D341Med (cell line): Measurements from ENCODE around the gene EPHA3.
"Not testable (repeated sequence)": the region's sequence is repeated elsewhere in the genome, so short reads cannot be mapped to it uniquely, and the experiment has no call there.

ENCODE experiments used
- DNase-seq: peaks from one replicate; pipeline ENCODE4 v3.0.0; 2012; ENCODE audit warnings: low spot score

EPHA3 gene

DNA sequence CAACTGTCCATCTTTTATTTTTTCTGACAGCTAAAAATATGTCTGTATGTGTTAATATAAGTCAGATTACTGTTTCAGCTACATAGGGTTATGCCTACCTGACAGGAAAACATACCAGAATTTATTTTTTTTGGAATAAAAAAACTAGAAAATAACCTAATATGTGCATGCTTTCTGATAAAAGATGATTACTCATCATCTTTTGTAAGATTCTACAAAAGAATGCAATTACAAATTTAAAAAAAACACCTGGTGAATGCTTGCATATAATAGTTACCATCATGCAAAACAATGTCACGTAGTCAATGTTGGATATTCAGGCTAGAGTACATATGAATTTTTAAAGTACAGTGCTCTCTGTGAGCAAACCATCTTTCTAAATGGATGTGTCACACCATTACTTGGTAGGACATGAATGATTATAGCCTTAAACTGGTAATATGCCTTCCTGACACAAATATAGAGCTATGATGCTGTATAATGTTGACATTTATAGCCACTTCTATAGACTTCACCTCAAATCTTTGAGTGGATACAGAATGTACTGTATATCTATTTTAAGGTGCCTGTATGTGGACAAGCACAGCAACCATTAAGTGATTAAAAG lies 180.6 kb downstream of the EPHA3 start:
- no peak for DNase-seq

DNA sequence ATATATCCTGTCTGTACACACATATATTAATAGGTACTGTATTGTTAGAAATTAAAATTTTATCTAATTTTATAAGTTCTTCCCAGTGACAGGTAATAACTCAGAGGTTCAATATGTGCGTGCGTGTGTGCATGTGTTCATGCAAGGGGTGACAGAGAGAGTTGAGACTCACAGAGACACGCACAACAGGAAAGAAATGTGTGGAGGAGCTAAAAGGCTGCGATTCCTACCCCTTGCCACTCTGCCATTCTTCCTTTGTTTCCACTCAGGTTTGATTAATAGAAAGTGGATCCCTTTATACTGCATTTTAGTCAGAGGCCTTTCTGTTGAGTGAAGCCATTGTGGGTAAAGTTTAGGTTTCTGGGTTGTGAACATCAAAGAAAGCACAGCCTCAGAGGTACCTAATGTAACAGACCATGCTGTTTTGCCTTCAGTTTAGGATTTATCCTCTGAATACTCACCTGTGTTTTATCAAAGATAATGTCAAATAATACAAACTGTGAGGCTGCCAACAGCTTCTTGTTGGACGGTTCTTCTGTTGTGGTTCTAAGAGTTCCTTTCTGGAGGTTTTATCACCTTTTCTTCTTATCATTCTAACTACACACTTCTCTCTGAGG lies 182.3 kb downstream of the EPHA3 start:
- no peak for DNase-seq

GRCh38 chr3:89297199-89297598 lies 189.8 kb downstream of the EPHA3 start:
- no peak for DNase-seq

DNA sequence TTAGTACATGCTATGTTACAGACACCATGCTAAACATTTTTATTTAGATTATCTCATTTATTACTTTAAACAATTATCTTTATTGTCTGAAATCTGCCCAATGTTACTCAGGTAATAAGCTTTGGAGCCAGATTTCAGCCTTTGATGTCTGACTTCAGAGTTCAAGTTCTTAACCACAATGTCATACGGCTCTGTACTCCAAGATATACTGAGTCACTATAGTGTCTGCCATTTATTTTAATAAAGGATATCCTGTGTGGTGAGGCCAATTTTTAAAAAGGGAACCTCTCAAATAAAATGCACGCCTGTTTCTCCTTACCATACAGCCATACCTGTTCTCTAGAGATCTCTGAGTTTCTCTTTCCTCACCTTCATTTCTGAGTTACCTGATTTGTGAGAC lies 193.1 kb downstream of the EPHA3 start:
- no peak for DNase-seq

DNA sequence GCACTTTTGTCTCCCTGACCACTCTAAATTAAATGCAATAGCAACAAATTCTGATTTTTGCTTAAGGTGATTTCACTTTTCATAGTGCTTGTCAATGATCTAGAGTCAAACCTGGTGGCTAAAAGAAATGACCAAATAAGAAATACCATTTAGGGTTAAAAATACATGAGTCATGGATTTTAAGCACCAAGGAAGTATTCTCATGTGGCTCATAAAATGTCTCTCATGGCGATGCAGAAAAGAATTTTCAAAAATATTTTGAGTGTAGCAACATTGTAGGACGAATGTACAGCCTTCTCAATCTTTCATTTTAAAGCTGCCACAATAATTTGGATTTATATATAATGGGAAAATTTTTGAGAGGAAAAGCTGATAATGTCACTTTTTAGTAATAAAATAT lies 193.6 kb downstream of the EPHA3 start:
- DNase-seq = no peak

DNA sequence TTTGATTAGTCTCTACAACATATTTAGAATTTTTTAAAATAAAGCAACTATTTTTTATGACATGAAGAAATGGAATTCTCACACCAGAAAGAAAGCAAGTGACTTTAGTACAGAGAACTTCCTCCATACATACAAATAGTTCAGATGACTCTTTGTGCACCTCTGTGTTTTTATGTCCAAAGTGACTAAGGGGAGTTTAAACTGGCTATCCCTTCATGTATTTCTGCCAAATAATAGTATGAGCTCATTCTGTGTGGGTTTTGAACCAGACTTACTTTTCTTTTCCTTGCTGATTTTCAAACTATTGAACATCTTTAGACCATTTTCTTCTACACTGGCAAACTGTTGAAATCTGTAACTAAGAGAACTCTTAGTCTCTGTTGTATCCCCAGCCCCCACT lies 196.3 kb downstream of the EPHA3 start:
- no peak for DNase-seq

DNA sequence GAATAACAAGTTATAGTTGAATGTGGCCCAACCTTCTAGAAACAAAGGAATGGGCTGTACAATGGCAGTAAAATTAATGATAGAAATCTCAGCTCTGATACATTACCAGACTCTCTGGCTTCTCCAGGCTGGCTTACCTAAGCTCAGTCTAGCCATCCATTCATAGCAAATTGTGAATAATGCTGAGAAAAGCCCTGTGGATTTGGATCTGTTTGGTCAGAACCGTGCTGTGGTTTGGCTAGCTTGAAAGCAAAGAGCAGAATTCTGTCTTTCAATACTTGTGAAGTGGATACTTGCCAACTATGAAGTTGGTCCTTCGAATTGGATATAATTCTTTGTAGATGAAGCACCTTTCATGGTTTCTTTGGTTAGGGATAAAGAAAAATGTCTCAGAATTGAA lies 199.1 kb downstream of the EPHA3 start:
- DNase-seq = no peak

- no peak for DNase-seq
These were observed 204.2 kb downstream of the EPHA3 start for GRCh38 chr3:89311581-89311980.

GRCh38 chr3:89312141-89312540 lies 204.7 kb downstream of the EPHA3 start:
- DNase-seq = no peak

GRCh38 chr3:89314454-89315098 lies 207.2 kb downstream of the EPHA3 start:
- DNase-seq = peak; percentile 55

DNA sequence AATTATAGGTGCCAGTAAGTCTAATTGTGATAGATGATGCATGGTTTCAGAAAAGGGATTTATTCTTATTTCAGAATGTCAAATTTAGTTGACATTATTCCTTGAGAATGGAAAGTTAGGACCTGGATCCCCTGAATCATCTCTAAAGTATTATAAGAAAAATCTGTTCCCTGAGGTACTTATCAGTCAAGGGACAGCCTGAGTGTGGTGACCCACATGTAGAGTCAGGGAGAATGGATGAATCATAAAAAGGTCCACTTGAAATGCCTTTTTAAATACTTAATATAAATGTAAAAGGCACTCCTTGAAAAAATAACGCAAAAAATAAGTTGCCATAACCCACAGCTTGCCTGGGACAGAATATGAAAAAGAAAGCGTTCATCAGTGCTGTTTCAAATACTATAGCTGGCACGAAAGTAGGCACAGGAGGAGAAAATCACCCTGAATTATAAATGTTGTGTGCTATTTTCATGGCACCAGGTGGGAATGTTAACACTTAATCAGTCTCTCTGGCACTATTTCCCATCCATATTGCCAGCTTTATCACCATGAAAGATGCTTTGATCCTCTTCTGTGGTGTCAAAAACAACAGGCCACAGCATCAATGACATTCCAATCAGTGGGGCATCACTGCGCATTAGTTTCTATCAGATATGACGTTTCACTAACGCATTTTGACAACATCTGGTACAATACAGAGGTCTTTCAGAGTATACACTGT lies 208.5 kb downstream of the EPHA3 start:
- no peak for DNase-seq

DNA sequence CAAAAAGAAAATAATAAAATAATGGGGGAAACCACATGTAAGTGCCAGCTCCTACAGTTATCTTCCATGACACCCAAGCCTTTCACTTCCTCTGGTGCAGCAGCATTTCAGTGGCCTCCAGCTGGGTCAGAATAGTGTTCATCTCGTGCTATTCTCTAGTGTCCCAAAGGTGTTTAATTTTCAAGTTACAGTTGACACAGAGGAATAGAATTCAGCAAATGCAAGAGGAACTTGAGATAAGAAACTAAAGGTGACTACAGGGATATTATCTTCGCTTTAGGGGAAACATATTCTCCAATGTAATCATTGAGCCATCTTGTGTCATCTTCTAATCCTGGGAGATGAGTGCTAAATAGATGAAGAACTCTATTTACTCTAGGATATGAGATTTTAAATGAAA lies 212.8 kb downstream of the EPHA3 start:
- no peak for DNase-seq

- no peak for DNase-seq
These were observed 219.6 kb downstream of the EPHA3 start for GRCh38 chr3:89326997-89327396.

DNA sequence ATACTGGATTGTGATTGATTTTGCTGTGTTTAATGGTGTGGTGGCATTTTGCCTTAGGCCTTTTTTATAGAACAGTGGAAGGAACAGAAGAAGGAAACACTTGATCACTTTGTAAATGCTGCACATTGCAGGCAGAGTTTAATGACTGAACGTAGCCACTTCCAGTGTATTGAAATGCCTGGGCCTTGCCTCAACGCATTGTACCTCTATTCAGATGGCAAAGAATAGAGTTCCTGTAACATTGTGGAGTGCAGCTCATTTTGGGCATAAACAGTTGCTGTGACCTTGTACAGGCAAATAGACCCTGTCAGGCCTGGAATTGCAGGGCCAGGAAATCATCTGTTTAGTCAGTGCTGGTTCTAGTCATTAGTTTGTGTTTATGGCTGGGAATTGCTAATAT lies 225.0 kb downstream of the EPHA3 start:
- no peak for DNase-seq

DNA sequence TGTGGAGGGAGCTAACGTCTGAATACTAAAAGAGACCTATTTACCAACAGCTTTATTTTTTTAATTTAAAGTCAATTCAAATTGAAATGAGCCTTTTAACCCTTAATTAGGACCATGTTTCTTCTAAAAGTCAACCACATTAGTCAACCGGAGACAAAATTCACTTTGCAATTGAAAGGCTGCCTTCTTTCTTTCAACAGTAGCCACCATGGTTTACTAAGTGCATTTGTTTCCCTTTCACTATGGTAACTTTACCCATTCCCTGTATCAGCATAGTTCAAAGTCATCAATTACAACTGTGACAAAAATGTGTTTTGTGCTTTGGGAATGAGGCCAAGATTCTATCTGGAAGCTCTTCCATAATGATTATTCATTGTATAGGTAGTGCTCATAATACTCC lies 225.4 kb downstream of the EPHA3 start:
- no peak for DNase-seq

DNA sequence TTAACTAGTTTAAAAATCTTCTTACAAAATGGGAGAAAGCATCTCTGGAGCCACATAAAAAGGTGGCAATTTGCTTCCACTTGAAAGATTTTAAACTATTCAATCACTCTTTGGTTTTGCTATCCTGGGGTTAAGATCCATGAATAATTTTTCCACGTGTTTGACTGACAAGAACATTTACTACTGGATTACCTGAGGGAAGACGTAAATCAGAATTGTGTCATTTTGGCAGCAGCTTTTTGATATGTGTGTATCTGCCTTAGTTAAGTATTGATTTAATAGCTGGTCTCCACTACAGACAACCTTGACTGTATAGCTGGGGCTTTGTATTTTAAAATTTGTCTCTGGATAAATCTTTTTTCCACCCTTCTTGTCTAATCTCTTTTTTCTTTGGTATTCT lies 228.3 kb downstream of the EPHA3 start:
- DNase-seq = no peak

DNA sequence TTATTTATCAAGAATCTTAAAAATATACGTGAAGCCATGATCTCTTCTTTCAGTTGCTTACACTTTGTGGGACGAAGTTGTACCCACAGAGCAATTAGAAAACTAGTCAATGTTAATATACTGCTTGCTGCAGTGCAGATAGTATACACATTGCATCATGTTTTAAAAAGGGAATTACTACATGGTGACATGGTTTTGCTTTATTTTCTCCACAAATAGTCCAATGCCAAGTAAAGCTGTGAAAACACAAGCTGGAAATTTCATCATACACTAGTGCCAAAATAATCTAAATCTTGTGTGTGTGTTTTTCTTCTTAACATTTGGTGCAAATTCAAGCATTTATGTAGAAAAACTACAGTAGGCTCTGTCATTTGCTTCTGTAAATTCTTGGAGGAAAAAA lies 233.0 kb downstream of the EPHA3 start:
- no peak for DNase-seq

DNA sequence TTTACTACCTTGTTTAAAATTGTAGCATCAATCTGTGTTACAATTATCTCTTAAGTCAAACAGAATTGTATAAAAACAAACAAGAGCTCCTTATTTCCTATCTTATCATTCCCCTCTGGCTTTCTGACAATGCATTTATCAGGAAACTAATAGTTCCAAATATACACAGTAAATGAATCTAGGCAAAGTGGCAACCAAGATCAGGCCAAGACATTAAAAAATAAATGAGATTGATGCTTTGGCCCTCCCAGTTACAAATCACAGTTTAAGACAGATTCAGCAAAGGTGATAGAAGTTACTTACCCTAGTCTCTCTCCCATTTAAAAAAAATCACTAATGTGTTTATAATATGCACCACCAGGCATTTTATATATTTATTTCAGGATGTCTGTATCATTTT lies 236.7 kb downstream of the EPHA3 start:
- no peak for DNase-seq

- not testable (repeated sequence) for DNase-seq
These were observed 243.5 kb downstream of the EPHA3 start for GRCh38 chr3:89350935-89351334.

DNA sequence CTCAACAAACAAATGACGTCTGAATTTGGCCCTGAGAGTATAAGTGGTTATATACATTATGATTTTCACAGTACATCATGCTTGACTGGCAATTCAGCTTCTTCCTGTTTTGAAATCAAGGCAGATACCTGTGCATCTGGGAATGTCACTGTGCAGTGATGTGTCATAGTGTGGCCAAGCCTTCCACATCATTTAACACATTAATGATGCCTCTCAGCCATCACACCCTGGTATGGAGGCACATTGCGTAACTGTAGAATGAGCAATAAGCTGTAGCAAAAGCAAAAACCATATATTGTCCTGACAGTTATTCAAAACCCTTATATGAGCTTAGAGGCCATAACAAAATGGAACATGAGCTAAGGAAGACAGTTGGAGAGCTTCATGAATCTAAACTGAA lies 246.0 kb downstream of the EPHA3 start:
- no peak for DNase-seq

DNA sequence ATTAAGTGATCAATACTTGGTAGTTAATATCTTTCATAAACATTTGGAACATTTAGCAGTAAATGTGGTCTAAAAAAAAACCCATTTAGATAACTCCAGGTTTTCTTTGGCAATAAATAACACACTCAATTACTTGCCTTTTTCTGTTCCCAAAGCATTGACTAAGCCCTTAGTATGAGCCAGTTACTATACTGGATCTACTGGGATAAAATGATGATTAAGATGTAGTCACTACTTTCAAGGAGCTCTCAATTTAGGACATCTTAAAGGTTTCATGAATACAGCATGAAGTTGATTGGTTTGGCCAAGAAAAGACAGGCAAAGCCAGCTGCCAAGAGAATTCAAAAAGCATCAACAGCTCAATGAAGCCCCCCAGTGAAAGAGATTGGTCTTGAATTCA lies 250.9 kb downstream of the EPHA3 start:
- DNase-seq = no peak

DNA sequence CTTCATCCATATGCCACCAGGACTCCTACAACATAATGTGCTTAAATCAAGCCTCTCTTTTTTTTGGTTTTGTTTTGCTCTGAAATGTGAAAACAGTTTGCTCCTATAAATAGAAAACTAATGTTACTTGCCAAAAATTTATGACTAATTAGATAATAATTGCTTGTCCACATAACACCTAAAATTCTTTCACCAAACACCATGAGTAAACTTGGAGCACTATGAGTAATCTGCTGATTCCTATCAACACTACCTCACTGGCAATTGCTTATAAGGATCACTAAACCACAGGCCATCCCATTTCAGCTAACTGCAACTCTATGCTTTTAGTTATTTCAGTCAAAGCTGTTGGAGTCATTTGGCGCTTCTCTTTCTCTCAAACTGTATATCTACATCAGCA lies 252.7 kb downstream of the EPHA3 start:
- no peak for DNase-seq

- DNase-seq = no peak
These were observed 255.1 kb downstream of the EPHA3 start for GRCh38 chr3:89362496-89362895.
